Stimulated activated CD4-positive, alpha-beta T cell treated with anti-CD3 and anti-CD28 coated beads, Interleukin-15, amount 100 ng/mL, for 1 hour (primary cell): ENCODE results near the gene FOSL1.
A peak's percentile ranks its signal among the peaks of the same experiment; 100 is the strongest.
"Not testable (repeated sequence)": the region's sequence is repeated elsewhere in the genome, so short reads cannot be mapped to it uniquely, and the experiment has no call there.

ENCODE experiments used
- DNase-seq, 2 donors: peaks; one replicate each; pipeline ENCODE4 v3.0.0-alpha.2; 2020; ENCODE audit warnings: low read depth in 1 of 2, low spot score in 1 of 2

Gene FOSL1

DNA sequence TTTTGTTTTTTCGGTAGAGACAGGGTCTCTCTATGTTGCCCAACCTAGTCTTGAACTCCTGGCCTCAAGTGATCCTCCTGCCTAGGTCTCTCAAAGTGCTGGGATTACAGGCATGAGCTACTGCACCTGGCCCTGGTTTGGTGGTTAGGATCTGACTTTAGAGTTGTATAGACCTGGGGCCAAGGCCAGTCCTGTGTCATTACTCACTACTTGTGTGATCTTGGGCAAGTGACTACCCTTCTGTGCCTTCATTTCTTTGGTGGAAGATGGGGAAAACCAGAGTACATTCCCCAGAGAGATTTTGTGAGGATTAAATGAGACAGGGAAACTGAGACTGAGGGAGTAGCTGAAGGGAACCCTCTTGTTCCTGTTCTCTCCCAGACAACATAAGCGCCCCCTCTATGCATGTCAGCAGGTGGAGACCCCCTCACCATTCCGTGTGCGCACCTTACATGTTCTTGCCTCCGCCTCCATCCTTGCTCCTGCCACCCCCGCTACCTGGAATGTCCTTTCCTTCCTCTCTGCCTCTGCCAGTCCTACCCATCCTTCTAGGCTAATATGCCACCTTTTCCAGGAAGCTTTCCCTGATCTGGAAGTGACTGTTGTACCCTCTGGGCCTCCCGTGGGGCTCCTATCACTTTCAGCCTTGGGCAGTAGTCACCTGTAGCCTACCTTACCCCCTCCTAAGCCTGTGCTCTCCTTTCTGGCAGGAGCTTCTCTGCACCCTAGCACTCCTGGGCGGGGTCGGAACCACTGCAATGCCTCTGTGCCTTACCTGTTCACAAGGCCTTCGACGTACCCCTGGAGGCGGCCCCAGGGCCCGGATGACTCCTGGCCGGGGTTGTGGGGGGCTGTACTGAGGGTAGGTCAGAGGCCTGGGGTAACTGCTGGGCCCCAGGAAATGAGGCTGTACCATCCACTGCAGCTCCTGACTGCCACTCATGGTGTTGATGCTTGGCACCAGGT lies 3.9 kb downstream of the FOSL1 start:
- no peak for DNase-seq

GRCh38 chr11:65895482-65895981 lies 4.7 kb downstream of the FOSL1 start:
- DNase-seq, result no peak

DNA sequence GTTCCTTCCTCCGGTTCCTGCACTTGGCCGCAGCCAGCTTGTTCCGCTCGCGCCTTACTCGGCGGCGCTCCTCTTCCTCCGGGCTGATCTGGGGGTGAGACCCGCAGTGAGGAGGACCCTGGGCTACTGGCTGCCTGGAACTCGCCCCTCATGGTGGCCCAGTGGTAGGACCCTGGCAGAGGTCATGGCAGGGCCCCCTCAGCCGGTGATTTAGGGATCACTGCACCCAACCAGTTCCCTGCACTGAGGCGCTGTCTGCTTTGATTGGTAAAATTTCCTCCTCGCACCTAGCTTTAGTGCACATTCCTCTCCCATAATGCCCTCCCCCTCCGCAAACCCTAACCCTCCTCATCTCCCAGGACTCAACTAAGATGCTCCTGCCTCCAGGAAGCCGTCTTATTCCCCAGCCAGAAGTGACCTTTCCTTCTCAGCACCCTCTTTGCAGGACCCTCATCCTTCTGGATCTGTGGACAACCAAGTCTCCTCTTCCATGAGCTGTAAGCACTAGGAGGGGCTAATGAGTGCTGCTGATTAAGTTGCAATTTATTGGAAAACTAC lies 6.1 kb downstream of the FOSL1 start:
- no peak for DNase-seq

DNA sequence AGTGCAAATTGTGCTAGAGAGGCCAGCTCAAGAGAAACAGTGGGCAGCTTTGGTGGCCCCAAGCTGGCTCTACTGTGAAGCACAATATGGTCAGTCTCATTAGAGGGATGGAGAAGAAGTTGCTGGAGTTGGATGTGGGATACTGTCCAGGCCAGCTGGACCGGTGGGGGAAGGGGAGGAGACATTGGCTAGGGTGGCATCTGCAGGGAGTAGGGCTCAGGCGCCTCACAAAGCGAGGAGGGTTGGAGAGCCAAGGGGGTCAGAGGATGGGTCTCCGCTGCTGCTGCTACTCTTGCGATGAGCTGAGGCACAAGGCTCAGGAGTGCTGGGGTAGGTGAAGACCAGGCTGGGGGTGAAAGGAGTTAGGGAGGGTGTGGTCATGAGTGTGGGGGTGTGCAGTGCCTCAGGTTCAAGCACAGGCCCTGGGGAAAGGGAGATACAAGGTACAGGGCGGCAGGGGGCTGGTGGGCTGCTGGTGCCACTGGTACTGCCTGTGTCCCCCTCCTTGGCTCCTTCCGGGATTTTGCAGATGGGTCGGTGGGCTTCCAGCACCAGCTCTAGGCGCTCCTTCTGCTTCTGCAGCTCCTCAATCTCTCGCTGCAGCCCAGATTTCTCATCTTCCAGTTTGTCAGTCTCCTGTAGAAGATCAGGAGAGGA lies 7.4 kb downstream of the FOSL1 start:
- DNase-seq, result no peak

DNA sequence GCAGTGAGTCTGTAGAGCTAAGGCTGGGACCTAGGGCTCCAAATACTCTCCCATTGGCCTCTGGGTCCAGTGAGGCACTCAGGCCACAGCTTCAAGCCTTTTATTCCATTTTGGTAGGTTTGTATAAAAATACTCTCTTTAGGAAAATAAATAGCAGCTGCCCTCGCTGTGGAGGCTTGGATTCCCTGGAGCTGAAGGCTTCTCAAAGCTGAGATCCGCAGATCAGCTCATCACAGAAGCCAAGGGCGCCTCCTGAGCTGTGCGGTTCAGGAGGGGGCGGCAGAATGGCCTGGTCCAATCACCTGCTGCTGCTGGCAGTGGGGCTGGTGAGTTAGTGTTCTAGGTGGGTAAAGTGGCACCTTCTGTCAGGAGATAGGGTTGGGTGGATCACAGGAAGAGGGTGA lies 8.0 kb downstream of the FOSL1 start:
- DNase-seq, result not testable (repeated sequence)

DNA sequence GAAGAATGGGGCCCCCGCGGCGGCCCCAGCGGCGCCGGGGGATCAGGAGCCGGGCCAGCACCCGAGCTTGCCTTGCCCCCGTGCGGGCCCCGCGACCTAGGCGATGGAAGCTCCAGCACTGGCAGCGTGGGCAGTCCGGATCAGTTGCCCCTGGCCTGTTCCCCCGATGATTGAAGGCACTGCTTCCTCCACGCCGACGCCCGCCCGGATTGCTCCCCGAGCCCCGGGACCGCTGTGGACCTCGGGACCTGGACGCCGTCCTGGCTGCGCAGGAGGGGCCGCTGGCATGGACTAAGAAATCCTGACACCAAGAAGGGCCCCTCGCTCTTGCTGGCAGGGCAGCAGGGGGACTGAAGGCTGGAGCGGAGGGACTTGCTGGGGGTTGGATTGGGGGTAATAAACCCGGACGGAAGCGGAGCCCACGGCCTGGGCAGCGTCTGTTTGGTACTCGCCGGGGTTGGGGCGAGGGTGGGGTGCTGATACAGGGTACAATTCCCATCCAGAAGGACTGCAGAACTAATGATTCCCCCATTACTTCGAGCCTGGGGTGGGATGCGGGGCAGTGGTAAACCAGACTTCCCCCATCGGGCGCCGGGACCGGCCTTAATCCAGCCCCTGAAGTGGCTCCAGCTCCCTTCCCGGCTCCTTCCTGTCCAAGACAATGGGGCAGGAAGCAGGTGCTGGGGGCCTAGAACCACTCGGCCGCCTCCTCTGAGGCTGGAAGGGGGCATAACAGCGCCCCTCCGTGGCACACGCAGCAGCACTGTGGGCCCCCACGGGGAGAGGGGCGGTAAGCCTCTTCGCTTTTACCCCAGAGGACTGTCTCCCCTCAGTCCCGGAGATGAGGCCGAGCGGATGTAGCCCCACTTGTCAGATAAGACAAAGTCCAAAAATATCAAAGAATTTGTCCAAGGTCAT lies 8.7 kb downstream of the FOSL1 start:
- DNase-seq, result peak in 1 of 2 donors; percentile 55

- peak; percentile 98 to 99 for DNase-seq
Observed at GRCh38 chr11:65890324-65891218, 9.6 kb downstream of the FOSL1 start, which contains the start of gene CCDC85B. Gene CCDC85B, plus strand, starts transcription at chr11:65890673. Its CDS starts 111 bp downstream, at chr11:65890784.

DNA sequence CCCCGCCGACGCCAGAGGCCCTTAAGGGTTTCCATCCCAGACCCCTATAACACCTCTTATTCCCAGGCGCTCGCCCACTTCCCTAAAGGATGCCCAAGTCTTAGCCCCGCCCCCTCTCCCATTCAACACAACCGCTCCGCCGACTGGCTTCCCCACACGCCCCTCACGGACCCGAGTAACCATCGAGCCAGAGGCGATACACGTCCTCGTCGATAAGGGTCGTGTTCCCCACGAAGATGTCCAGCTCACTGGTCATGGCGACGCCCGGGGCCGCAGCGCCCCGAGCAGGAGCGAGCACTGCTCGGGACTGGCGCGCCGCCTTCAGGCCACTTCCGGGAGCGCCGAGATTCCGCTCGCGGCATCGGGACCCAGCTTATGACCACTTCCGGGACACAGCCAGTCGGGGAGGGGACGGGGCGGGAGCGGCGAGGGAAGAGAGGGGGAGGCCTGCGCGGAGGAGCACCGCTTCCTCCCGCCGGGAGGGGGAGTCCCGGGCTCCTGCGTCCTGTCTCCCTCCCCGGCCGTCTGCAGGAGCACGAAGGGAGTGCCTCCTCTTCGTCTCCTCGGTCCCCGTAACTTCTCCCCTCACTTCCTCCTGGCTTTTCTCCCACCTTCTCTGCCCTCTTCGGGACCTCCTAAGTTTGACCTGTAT lies 11.9 kb downstream of the FOSL1 start, which contains the start of gene FIBP:
TSS of gene FIBP (minus strand) at position 309 of the 652 bp plus-strand sequence. CDS start at position 256, 53 bp downstream.
- peak; percentile 91 to 93 for DNase-seq

DNA sequence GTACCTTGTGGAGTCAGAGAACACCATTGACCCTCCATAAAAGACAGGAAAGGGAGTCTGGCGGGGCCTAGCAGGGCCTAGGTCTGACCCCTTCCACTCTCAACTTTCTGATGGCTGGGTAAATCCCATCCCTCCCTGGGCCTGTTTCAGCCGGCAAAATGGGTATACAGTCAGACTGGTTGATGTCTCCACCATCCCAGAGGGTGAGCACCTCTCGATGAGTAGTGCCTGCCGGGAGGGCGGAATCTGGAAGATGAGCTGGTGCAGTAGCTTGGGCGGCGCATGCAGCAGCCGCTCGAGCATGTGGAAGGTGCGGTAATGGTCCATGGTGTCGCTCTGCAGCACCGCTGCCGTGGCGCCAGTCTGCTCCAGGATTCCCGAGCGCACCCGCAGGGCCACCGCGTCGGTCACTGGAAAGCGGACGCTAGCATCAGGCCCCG lies 12.4 kb downstream of the FOSL1 start:
- DNase-seq, result no peak

DNA sequence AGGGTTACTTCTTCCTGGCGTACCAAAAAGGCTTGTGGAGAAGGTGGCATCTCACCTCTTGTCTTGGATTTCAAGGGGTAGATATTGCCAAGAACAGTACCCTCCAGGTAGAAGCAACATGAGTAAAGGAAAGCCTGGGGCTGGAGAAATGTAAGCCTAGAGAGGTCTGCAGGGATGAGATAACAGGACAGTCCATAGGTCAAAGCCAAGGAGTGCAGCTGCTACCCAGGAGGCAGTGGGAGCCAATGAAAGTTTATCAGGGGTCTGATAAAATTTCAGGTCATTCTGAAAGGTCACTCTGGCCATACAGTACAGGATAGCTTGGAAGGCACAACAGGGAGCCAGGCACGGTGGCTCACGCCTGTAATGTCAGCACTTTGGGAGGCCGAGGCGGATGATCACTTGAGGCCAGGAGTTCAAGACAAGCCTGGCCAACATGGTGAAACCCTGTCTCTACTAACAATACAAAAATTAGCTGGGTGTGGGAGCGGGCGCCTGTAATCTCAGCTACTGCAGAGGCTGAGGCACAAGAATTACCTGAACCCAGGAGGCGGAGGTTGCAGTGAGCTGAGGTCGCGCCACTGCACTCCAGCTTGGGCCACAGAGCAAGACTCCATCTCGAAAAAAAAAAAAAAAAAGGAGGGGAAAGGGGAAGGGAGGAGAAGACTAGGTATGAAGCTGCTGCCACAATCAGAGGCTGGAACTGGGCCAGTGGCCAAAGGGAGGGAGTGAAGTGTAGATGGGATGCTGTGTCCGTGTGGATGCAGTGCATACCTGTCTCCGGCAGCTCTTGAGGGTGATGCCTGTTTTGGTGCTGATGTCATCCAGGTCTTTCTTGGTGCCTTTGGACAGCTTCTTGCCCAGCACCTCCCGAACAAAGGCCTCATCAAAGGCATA lies 13.1 kb downstream of the FOSL1 start:
- DNase-seq, result no peak

DNA sequence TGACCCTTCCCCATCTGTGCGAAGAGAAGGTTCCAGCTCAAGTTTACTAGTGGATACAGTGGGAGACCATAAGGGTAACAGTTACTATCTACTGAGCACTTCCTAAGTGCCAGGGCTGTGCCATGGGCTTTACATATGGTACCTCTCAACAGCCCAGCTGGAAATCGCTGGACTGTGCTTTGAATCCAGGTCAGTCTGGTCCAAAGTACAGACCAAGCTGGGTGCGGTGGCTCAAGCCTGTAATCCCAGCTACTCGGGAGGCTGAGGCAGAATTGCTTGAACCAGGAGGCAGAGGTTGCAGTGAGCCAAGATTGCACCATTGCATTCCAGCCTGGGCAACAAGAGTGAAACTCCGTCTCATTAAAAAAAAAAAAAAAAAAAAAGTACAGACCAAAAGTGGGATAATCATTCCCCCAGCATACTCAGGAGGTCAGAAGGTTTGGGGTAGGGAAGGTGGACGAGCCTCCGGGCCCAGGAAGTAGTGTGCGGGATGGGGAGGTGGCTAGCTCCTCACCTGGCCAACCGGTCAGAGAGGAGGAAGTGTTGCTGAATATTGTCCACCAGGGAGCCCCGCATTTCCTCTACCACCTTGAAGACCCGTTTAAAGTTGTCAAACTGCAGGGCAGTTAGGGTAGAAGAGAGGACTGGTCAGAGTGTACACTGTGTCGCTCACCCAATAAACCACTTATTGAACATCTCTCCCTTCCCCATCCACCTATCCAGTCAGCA lies 14.2 kb downstream of the FOSL1 start:
- no peak for DNase-seq

DNA sequence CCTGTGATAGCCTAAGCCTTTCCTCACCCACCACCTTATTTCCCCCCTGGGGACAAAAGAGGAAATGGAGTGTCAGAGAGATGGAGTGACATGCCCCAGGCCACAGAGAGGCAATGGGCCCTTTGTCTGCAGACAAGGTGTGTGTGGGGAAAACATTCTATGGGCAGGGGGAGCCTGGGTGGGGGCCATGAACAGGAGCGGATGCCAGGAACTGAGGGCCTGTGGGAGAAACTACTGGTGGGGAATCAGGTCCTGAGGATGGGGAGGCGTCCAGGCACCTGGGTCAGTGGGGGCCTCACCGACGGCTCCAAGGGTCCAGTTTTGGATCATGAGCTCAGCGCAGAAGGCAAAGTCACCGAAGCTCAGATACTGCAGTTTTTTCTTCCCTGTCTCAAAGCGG lies 15.0 kb downstream of the FOSL1 start:
- no peak for DNase-seq

GRCh38 chr11:65884716-65885092 lies 15.5 kb downstream of the FOSL1 start:
- DNase-seq, result peak; percentile 66 to 72

GRCh38 chr11:65883786-65884715 lies 16.1 kb downstream of the FOSL1 start:
- DNase-seq, result no peak

DNA sequence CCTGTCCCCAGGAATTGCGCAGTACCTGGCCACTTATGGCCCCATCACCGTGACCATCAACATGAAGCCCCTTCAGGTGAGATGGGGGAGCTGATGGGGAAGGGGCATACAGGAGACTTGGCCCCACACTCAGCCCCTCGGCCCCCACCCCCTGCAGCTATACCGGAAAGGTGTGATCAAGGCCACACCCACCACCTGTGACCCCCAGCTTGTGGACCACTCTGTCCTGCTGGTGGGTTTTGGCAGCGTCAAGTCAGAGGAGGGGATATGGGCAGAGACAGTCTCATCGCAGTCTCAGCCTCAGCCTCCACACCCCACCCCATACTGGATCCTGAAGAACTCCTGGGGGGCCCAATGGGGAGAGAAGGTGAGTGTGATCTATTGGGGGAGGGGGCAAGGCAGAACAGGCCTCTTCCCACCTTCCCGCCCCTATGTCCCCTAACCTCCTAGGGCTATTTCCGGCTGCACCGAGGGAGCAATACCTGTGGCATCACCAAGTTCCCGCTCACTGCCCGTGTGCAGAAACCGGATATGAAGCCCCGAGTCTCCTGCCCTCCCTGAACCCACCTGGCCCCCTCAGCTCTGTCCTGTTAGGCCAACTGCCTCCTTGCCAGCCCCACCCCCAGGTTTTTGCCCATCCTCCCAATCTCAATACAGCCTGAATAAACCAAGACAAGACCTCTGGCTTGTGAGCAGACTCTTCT lies 17.0 kb downstream of the FOSL1 start:
- no peak for DNase-seq
